Activated T-helper 2 cell treated with anti-CD3 and anti-CD28 coated beads, Interferon-gamma antibody, Interleukin-2, Interleukin-4, amounts not matched to agents 10 μg/mL and 5 μg/mL and 100 μg/mL, durations not matched to agents 14 hours and 24 hours and 36 hours (primary cell): ENCODE measurements around the gene ATXN2L. TPM values are rescaled to one million over a fixed set of nuclear protein-coding genes. Genes with fewer than 3 reads are reported as not detected.
"Not testable (repeated sequence)": the region's sequence is repeated elsewhere in the genome, so short reads cannot be mapped to it uniquely, and the experiment has no call there.

ENCODE experiments used
- DNase-seq: peaks from one replicate; pipeline ENCODE4 v3.0.0; 2021; ENCODE audit warnings: low spot score
- H3K27ac Mint-ChIP-seq: one replicate; pipeline ENCODE4 v1.8.0; 2021; ENCODE audit warnings: mixed read lengths
- H3K27me3 Mint-ChIP-seq: one replicate; pipeline ENCODE4 v1.8.0; 2021; ENCODE audit warnings: low read depth, mixed read lengths
- H3K36me3 Mint-ChIP-seq: one replicate; pipeline ENCODE4 v1.8.0; 2021; ENCODE audit warnings: low read depth, mixed read lengths
- H3K4me1 Mint-ChIP-seq: one replicate; pipeline ENCODE4 v1.8.0; 2021; ENCODE audit warnings: low read depth, mixed read lengths
- H3K4me3 Mint-ChIP-seq: one replicate; pipeline ENCODE4 v1.8.0; 2021; ENCODE audit warnings: low read depth, mild to moderate bottlenecking, moderate library complexity, mixed read lengths
- H3K9me3 Mint-ChIP-seq: one replicate; pipeline ENCODE4 v1.8.0; 2021; ENCODE audit warnings: mixed read lengths
- intact Hi-C: fragments of 100-400 bp; cut with micrococcal nuclease; formaldehyde crosslinking; loops from one replicate; pipeline ENCODE4 v1.15.1; 2023
- total RNA-seq: library from RNA; stranded (reverse); gene quantifications from 2 replicates; pipeline ENCODE4 v1.2.3, GENCODE V29; 2022

Gene ATXN2L
- total RNA-seq, 1 donor from 2014 or later, result 307 TPM

GRCh38 chr16:28866454-28866804, 43.6 kb downstream of the ATXN2L start:
- H3K36me3 Mint-ChIP-seq, result peaks cover 35% of the 10 kb centered on the region
- intact Hi-C loops, result no loop called here
- no peaks in the 10 kb centered on the region for H3K9me3 Mint-ChIP-seq
- no peaks in the 10 kb centered on the region for H3K27me3 Mint-ChIP-seq
- no peak for DNase-seq
- H3K4me3 Mint-ChIP-seq, result no peak overlapping the region
- H3K27ac Mint-ChIP-seq, result peak overlapping the region; percentile 11
- H3K4me1 Mint-ChIP-seq, result peaks cover 6% of the 10 kb centered on the region

- DNase-seq, result no peak
- Mint-ChIP-seq H3K36me3 (peaks cover 35% of the 10 kb centered on the region), H3K27ac (no peak overlapping the region), H3K27me3 (no peaks in the 10 kb centered on the region), H3K4me3 (no peak overlapping the region), H3K9me3 (no peaks in the 10 kb centered on the region), H3K4me1 (peaks cover 4% of the 10 kb centered on the region)
- intact Hi-C loops, result no loop called here
These were observed 44.4 kb downstream of the ATXN2L start for GRCh38 chr16:28867241-28867640.

GRCh38 chr16:28867646-28868045, 44.8 kb downstream of the ATXN2L start:
- intact Hi-C loops, H3K9me3 Mint-ChIP-seq, H3K4me3 Mint-ChIP-seq: not testable (repeated sequence)

GRCh38 chr16:28869201-28869600, 46.4 kb downstream of the ATXN2L start:
- peaks cover 39% of the 10 kb centered on the region for H3K36me3 Mint-ChIP-seq
- intact Hi-C loops, result no loop called here
- H3K27ac Mint-ChIP-seq, result no peak overlapping the region
- DNase-seq, result no peak
- H3K4me1 Mint-ChIP-seq, result peaks cover 2% of the 10 kb centered on the region
- H3K9me3 Mint-ChIP-seq, result no peaks in the 10 kb centered on the region
- H3K4me3 Mint-ChIP-seq, result no peak overlapping the region
- no peaks in the 10 kb centered on the region for H3K27me3 Mint-ChIP-seq

More at GRCh38 chr16:28867646-28868045, 44.8 kb downstream of the ATXN2L start:
- peaks cover 35% of the 10 kb centered on the region for H3K36me3 Mint-ChIP-seq
- H3K4me1 Mint-ChIP-seq, H3K27ac Mint-ChIP-seq, H3K27me3 Mint-ChIP-seq, DNase-seq: not testable (repeated sequence)

GRCh38 chr16:28872952-28873351, 50.2 kb downstream of the ATXN2L start:
- intact Hi-C loops, result no loop called here
- DNase-seq, result no peak
- Mint-ChIP-seq H3K9me3 (no peaks in the 10 kb centered on the region), H3K27me3 (no peaks in the 10 kb centered on the region), H3K4me1 (peaks cover 2% of the 10 kb centered on the region), H3K27ac (no peak overlapping the region), H3K36me3 (peaks cover 39% of the 10 kb centered on the region), H3K4me3 (no peak overlapping the region)

GRCh38 chr16:28873543-28874201, 50.9 kb downstream of the ATXN2L start:
- intact Hi-C loops, result no loop called here
- DNase-seq, result peak; percentile 48
- no peak overlapping the region for H3K27ac Mint-ChIP-seq
- no peaks in the 10 kb centered on the region for H3K27me3 Mint-ChIP-seq
- H3K4me1 Mint-ChIP-seq, result peaks cover 4% of the 10 kb centered on the region
- no peaks in the 10 kb centered on the region for H3K9me3 Mint-ChIP-seq
- peaks cover 39% of the 10 kb centered on the region for H3K36me3 Mint-ChIP-seq
- H3K4me3 Mint-ChIP-seq, result no peak overlapping the region

GRCh38 chr16:28874406-28874805, 51.6 kb downstream of the ATXN2L start:
- H3K27ac Mint-ChIP-seq, result no peak overlapping the region
- peaks cover 34% of the 10 kb centered on the region for H3K36me3 Mint-ChIP-seq
- H3K27me3 Mint-ChIP-seq, result no peaks in the 10 kb centered on the region
- H3K4me1 Mint-ChIP-seq, result peaks cover 8% of the 10 kb centered on the region
- intact Hi-C loops, result no loop called here
- no peak overlapping the region for H3K4me3 Mint-ChIP-seq
- no peaks in the 10 kb centered on the region for H3K9me3 Mint-ChIP-seq
- DNase-seq, result no peak

- Mint-ChIP-seq H3K36me3 (peaks cover 24% of the 10 kb centered on the region), H3K27me3 (no peaks in the 10 kb centered on the region), H3K4me1 (peaks cover 10% of the 10 kb centered on the region), H3K9me3 (no peaks in the 10 kb centered on the region), H3K27ac (no peak overlapping the region), H3K4me3 (no peak overlapping the region)
- intact Hi-C loops, result no loop called here
- DNase-seq, result no peak
These were observed 52.6 kb downstream of the ATXN2L start for GRCh38 chr16:28875134-28876018.

GRCh38 chr16:28876019-28876659, 53.3 kb downstream of the ATXN2L start:
- no peak for DNase-seq
- peaks cover 19% of the 10 kb centered on the region for H3K36me3 Mint-ChIP-seq
- no peak overlapping the region for H3K4me3 Mint-ChIP-seq
- no peak overlapping the region for H3K27ac Mint-ChIP-seq
- no peaks in the 10 kb centered on the region for H3K9me3 Mint-ChIP-seq
- peaks cover 15% of the 10 kb centered on the region for H3K4me1 Mint-ChIP-seq
- intact Hi-C loops, result no loop called here
- H3K27me3 Mint-ChIP-seq, result peaks cover 2% of the 10 kb centered on the region

GRCh38 chr16:28876973-28877654, 54.3 kb downstream of the ATXN2L start:
- Mint-ChIP-seq H3K27ac (no peak overlapping the region), H3K9me3 (no peaks in the 10 kb centered on the region), H3K4me3 (no peak overlapping the region), H3K36me3 (peaks cover 19% of the 10 kb centered on the region), H3K4me1 (peaks cover 15% of the 10 kb centered on the region), H3K27me3 (peaks cover 2% of the 10 kb centered on the region)
- no peak for DNase-seq
- intact Hi-C loops, result no loop called here

- Mint-ChIP-seq H3K4me3 (peak overlapping the region; percentile 35), H3K36me3 (peaks cover 19% of the 10 kb centered on the region), H3K4me1 (peaks cover 15% of the 10 kb centered on the region), H3K27me3 (peaks cover 2% of the 10 kb centered on the region), H3K9me3 (no peaks in the 10 kb centered on the region), H3K27ac (no peak overlapping the region)
- intact Hi-C loops, result no loop called here
- DNase-seq, result no peak
These were observed 54.8 kb downstream of the ATXN2L start for GRCh38 chr16:28877655-28878000.

- intact Hi-C loops, result loop anchor here (2.0 kb wide), 1 partner anchor 16 kb away; the partner anchor contains the start of gene SH2B1
- H3K4me3 Mint-ChIP-seq, result peak within 1 kb of the TSS; percentile 89
- peaks cover 13% of the 10 kb centered on the region for H3K36me3 Mint-ChIP-seq
- no peaks in the 10 kb centered on the region for H3K9me3 Mint-ChIP-seq
- H3K27me3 Mint-ChIP-seq, result peaks cover 2% of the 10 kb centered on the region
- no peak for DNase-seq
- peak within 1 kb of the TSS; percentile 49 for H3K27ac Mint-ChIP-seq
- H3K4me1 Mint-ChIP-seq, result peaks cover 15% of the 10 kb centered on the region
These were observed 55.5 kb downstream of the ATXN2L start, which contains the start of gene ATP2A1 for GRCh38 chr16:28878083-28878926. Gene ATP2A1 (plus strand): TSS chr16:28878488. CDS start chr16:28878672, 184 bp downstream.
